SK-N-SH (cell line): ENCODE results near the gene FAHD1. TPM values are rescaled to one million over a fixed set of nuclear protein-coding genes. Genes with fewer than 3 reads are reported as not detected.

ENCODE experiments used
- CTCF ChIA-PET: fragments of 300-600, 350-600 bp; formaldehyde crosslinking; extraction: SDS; loops from one replicate; lab custom pipeline; 2021; lab: Yijun Ruan, JAX
- POLR2A ChIA-PET: fragments of 350-600 bp; sonication (Branson Sonifier 250); formaldehyde crosslinking; extraction: SDS; loops from one replicate; lab custom pipeline; 2020; ENCODE audit warnings: antibody characterized with exemption, inconsistent platforms; lab: Yijun Ruan, JAX
- DNase-seq: peaks from one replicate; pipeline ENCODE4 v3.0.0; 2012
- H2AFZ ChIP-seq: fragments of 200-600 bp; sonication (generic); 2 replicates; pipeline ENCODE4 v1.8.1; 2016; ENCODE audit warnings: antibody characterized with exemption, mild to moderate bottlenecking, low read depth
- H3F3A ChIP-seq: fragments of 200-600 bp; sonication (generic); replicated peaks from 2 replicates; pipeline ENCODE3; 2016; ENCODE audit warnings: antibody characterized with exemption, mild to moderate bottlenecking; ENCODE audit not compliant: insufficient read depth
- H3K27ac ChIP-seq, 2 experiments: fragments of 200-500 bp in 1 of 2; fragments of 200-600 bp in 1 of 2; sonication (Bioruptor generic) in 1 of 2; sonication (generic), shearing (Covaris generic) in 1 of 2; 2 replicates each; pipeline versions ENCODE4 v1.5.1 to v1.6.1; 2014 to 2016; ENCODE audit warnings: low read depth in 2 of 2, inconsistent platforms in 1 of 2, low read length in 1 of 2, mild to moderate bottlenecking in 1 of 2, mixed read lengths in 1 of 2
- H3K27me3 ChIP-seq: fragments of 200-600 bp; sonication (generic), shearing (Covaris generic); 2 replicates; pipeline ENCODE4 v1.6.1; 2016; ENCODE audit warnings: mixed run types; ENCODE audit not compliant: insufficient read depth
- H3K36me3 ChIP-seq, 2 experiments: fragments of 200-500 bp in 1 of 2; fragments of 200-600 bp in 1 of 2; sonication (Bioruptor generic) in 1 of 2; sonication (generic) in 1 of 2; replicated peaks in 1 of 2; 2 replicates each; pipeline versions ENCODE3 to v1.5.1; 2014 to 2016; ENCODE audit warnings: low read length in 1 of 2, mild to moderate bottlenecking in 1 of 2; ENCODE audit not compliant: insufficient read depth in 2 of 2, control insufficient read depth in 1 of 2
- H3K4me1 ChIP-seq, 2 experiments: fragments of 200-500 bp in 1 of 2; fragments of 200-600 bp in 1 of 2; sonication (Bioruptor generic) in 1 of 2; sonication (generic), shearing (Covaris generic) in 1 of 2; 2 replicates each; pipeline versions ENCODE4 v1.5.1 to v1.6.1; 2014 to 2016; ENCODE audit warnings: low read depth in 1 of 2, low read length in 1 of 2, mixed run types in 1 of 2; ENCODE audit not compliant: insufficient read depth in 2 of 2, control insufficient read depth in 1 of 2
- H3K4me2 ChIP-seq: fragments of 200-600 bp; sonication (generic), shearing (Covaris generic); 2 replicates; pipeline ENCODE4 v1.6.1; 2017; ENCODE audit warnings: mixed run types
- H3K4me3 ChIP-seq, 2 experiments: fragments of 200-500 bp in 1 of 2; fragments of 200-600 bp in 1 of 2; sonication (Bioruptor generic) in 1 of 2; sonication (generic), shearing (Covaris generic) in 1 of 2; 2 replicates each; pipeline versions ENCODE4 v1.5.1 to v1.8.1; 2014 to 2016; ENCODE audit warnings: low read depth in 2 of 2, inconsistent platforms in 1 of 2, low read length in 1 of 2, mild to moderate bottlenecking in 1 of 2, mixed read lengths in 1 of 2, moderate library complexity in 1 of 2
- H3K79me2 ChIP-seq: fragments of 200-600 bp; sonication (generic); 2 replicates; pipeline ENCODE4 v1.8.1; 2017; ENCODE audit warnings: mild to moderate bottlenecking; ENCODE audit not compliant: insufficient read depth
- H3K9ac ChIP-seq: fragments of 200-600 bp; sonication (generic); 2 replicates; pipeline ENCODE4 v1.6.1; 2017; ENCODE audit warnings: mixed run types
- H3K9me2 ChIP-seq: fragments of 200-600 bp; sonication (generic); 2 replicates; pipeline ENCODE4 v1.6.1; 2017; ENCODE audit warnings: mixed run types
- H3K9me3 ChIP-seq: fragments of 200-600 bp; sonication (generic); 2 replicates; pipeline ENCODE4 v1.6.1; 2017; ENCODE audit warnings: mixed run types, mild to moderate bottlenecking, moderate library complexity
- H4K20me1 ChIP-seq: fragments of 200-600 bp; sonication (generic); 2 replicates; pipeline ENCODE4 v1.6.1; 2017; ENCODE audit warnings: mild to moderate bottlenecking, mixed run types; ENCODE audit not compliant: insufficient read depth
- CTCF ChIP-seq: fragments of 200-600 bp; sonication (generic); IDR thresholded peaks from 2 replicates; pipeline ENCODE4 v1.6.1; 2017; ENCODE audit warnings: antibody characterized with exemption, mild to moderate bottlenecking, moderate library complexity
- ELF1 ChIP-seq: IDR thresholded peaks from 2 replicates; pipeline ENCODE4 v1.4.0; 2012
- EZH2phosphoT487 ChIP-seq: fragments of 200-600 bp; sonication (generic); IDR thresholded peaks from 2 replicates; pipeline ENCODE4 v1.6.1; 2017; ENCODE audit warnings: low read depth, mixed run types, mild to moderate bottlenecking, antibody characterized with exemption, moderate library complexity, borderline replicate concordance
- FOSL2 ChIP-seq: IDR thresholded peaks from 2 replicates; pipeline ENCODE4 v1.4.0; 2012; ENCODE audit warnings: low read depth, mild to moderate bottlenecking, moderate library complexity, borderline replicate concordance
- GABPA ChIP-seq: IDR thresholded peaks from 2 replicates; pipeline ENCODE4 v1.4.0; 2012; ENCODE audit warnings: low read depth, mild to moderate bottlenecking
- SIN3A ChIP-seq: IDR thresholded peaks from 2 replicates; pipeline ENCODE4 v1.6.1; 2012; ENCODE audit warnings: low read depth, mild to moderate bottlenecking, low read length, moderate library complexity, borderline replicate concordance
- USF2 ChIP-seq: fragments of 150-350 bp; IDR thresholded peaks from 2 replicates; pipeline ENCODE4 v1.6.1; 2017; ENCODE audit warnings: antibody characterized with exemption, low read length, low read depth, borderline replicate concordance
- ZBTB33 ChIP-seq: IDR thresholded peaks from 2 replicates; pipeline ENCODE4 v1.4.0; 2012; ENCODE audit warnings: low read depth, borderline replicate concordance
- WGBS: methylation state at CpG from one replicate; pipeline ENCODE4 v1.1.6; 2017; ENCODE audit warnings: low lambda C conversion rate; 5-methylcytosine and 5-hydroxymethylcytosine counted together
- polyA plus RNA-seq, 3 experiments: library from polyadenylated mRNA; depleted of rRNA; stranded (reverse); fragments of >200 nt; gene quantifications; 2 replicates each; pipeline ENCODE4 v1.2.3, GENCODE V29; 2012
- TF ChIP-seq, protein P1 (sequence below): IDR thresholded peaks from 2 replicates; pipeline ENCODE4 v1.4.0; 2012; ENCODE audit warnings: low read depth
- TF ChIP-seq, protein P2 (sequence below): IDR thresholded peaks from 2 replicates; pipeline ENCODE4; 2012

Gene FAHD1
- polyA plus RNA-seq, 1 of the 3 experiments (the other 2 are of a cell fraction), result 59.0 TPM

- Histone ChIP-seq H3K79me2 (no peaks in the 10 kb centered on the region), H3K27me3 (no peaks in the 10 kb centered on the region), H3K9me2 (no peaks in the 10 kb centered on the region), H2AFZ (no peak overlapping the region), H3K36me3 (peaks cover 0 to 16% of the 10 kb centered on the region in 2 experiments), H3K9me3 (no peaks in the 10 kb centered on the region), H3F3A (no peaks in the 10 kb centered on the region), H3K4me3 (no peak overlapping the region), H3K9ac (no peak overlapping the region)
- no peak for DNase-seq
- no peak for TF ChIP-seq ELF1
- TF ChIP-seq GABPA, result no peak
- no peak for TF ChIP-seq ZBTB33
- no peak for TF ChIP-seq EZH2phosphoT487
- no peak for TF ChIP-seq CTCF
- no peak for TF ChIP-seq SIN3A
- TF ChIP-seq FOSL2, result no peak
- TF ChIP-seq, protein P1, sequence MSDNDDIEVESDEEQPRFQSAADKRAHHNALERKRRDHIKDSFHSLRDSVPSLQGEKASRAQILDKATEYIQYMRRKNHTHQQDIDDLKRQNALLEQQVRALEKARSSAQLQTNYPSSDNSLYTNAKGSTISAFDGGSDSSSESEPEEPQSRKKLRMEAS, result no peak
- no peak for TF ChIP-seq USF2
- TF ChIP-seq, protein P2, sequence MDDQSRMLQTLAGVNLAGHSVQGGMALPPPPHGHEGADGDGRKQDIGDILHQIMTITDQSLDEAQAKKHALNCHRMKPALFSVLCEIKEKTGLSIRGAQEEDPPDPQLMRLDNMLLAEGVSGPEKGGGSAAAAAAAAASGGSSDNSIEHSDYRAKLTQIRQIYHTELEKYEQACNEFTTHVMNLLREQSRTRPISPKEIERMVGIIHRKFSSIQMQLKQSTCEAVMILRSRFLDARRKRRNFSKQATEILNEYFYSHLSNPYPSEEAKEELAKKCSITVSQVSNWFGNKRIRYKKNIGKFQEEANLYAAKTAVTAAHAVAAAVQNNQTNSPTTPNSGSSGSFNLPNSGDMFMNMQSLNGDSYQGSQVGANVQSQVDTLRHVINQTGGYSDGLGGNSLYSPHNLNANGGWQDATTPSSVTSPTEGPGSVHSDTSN, result no peak
- TF ChIP-seq, all 33 proteins: peak for 0
- ChIA-PET POLR2A (interaction anchor here (0.7 kb wide), 1 partner anchor 51 kb away, joined by 3 read pairs; no protein-coding TSS in a partner anchor), CTCF (no interaction called here)
- H3K4me1 ChIP-seq, result no peaks in the 10 kb centered on the region; a peak in 1 of 4 replicates
- 89% methylated on average over 6 of the region's 18 CpGs for WGBS
- H3K4me2 ChIP-seq, result no peak overlapping the region
- H4K20me1 ChIP-seq, result no peaks in the 10 kb centered on the region
- H3K27ac ChIP-seq, result no peak overlapping the region; a peak in 1 of 4 replicates
These were observed 32.7 kb upstream of the FAHD1 start for GRCh38 chr16:1794221-1794871.
